AG04450 (cell line): ENCODE data around the gene ADARB2. TPM values are rescaled to one million over a fixed set of nuclear protein-coding genes. Genes with fewer than 3 reads are reported as not detected.

ENCODE experiments used
- CTCF ChIA-PET: fragments of 300-600, 350-600 bp; formaldehyde crosslinking; extraction: SDS; loops from one replicate; lab custom pipeline; 2022; ENCODE audit warnings: antibody characterized with exemption, inconsistent platforms; lab: Charles Lee
- POLR2A ChIA-PET: fragments of 350-600 bp; formaldehyde crosslinking; extraction: SDS; loops from one replicate; lab custom pipeline; 2021; ENCODE audit warnings: antibody characterized with exemption, inconsistent platforms; lab: Yijun Ruan, JAX
- DNase-seq: peaks from one replicate; pipeline ENCODE4 v3.0.0-alpha.2; 2011; ENCODE audit warnings: low read depth, low spot score
- H3K27ac ChIP-seq: one replicate; pipeline ENCODE4 v1.5.1; 2012; ENCODE audit warnings: low read depth, low read length, control low read depth
- H3K27me3 ChIP-seq: one replicate; pipeline ENCODE4 v1.6.0; 2012; ENCODE audit warnings: low read length; ENCODE audit not compliant: control insufficient read depth, insufficient read depth
- H3K4me3 ChIP-seq: 2 replicates; pipeline ENCODE4 v1.5.1; 2011; ENCODE audit warnings: mild to moderate bottlenecking, low read depth, low read length, control low read depth
- H3K9me3 ChIP-seq: 2 replicates; pipeline ENCODE4 v1.5.1; 2012; ENCODE audit warnings: low read length; ENCODE audit not compliant: control insufficient read depth, insufficient read depth
- CTCF ChIP-seq: IDR thresholded peaks from 2 replicates; pipeline ENCODE4 v1.5.1; 2011; ENCODE audit warnings: low read depth, low read length, control low read depth, inconsistent platforms
- polyA plus RNA-seq: library from polyadenylated mRNA; depleted of rRNA; stranded (reverse); fragments of >200 nt; gene quantifications from 2 replicates; pipeline ENCODE4 v1.2.3, GENCODE V29; 2011

The ADARB2 gene
- polyA plus RNA-seq, 1 experiment, result not detected

GRCh38 chr10:1690086-1690485 lies 47.2 kb downstream of the ADARB2 start:
- Histone ChIP-seq H3K9me3 (peaks cover 60% of the 10 kb centered on the region), H3K27ac (no peak overlapping the region), H3K4me3 (no peak overlapping the region), H3K27me3 (no peaks in the 10 kb centered on the region)
- POLR2A ChIA-PET, result no interaction called here
- DNase-seq, result no peak
- CTCF ChIA-PET, result no interaction called here
- no peak for TF ChIP-seq CTCF

- DNase-seq, result no peak
- no peak overlapping the region for H3K27ac ChIP-seq
- no peak overlapping the region for H3K4me3 ChIP-seq
- POLR2A ChIA-PET, result no interaction called here
- peaks cover 58% of the 10 kb centered on the region for H3K9me3 ChIP-seq
- TF ChIP-seq CTCF, result no peak
- H3K27me3 ChIP-seq, result no peaks in the 10 kb centered on the region
- CTCF ChIA-PET, result no interaction called here
These were observed 48.8 kb downstream of the ADARB2 start for GRCh38 chr10:1688531-1688930.

GRCh38 chr10:1687623-1688150 lies 49.6 kb downstream of the ADARB2 start:
- no peak for TF ChIP-seq CTCF
- Histone ChIP-seq H3K4me3 (no peak overlapping the region), H3K27me3 (no peaks in the 10 kb centered on the region), H3K9me3 (peaks cover 61% of the 10 kb centered on the region), H3K27ac (no peak overlapping the region)
- no peak for DNase-seq
- CTCF ChIA-PET, result no interaction called here
- POLR2A ChIA-PET, result no interaction called here

- DNase-seq, result no peak
- ChIA-PET CTCF (no interaction called here), POLR2A (no interaction called here)
- Histone ChIP-seq H3K27ac (no peak overlapping the region), H3K4me3 (no peak overlapping the region), H3K27me3 (no peaks in the 10 kb centered on the region), H3K9me3 (peaks cover 63% of the 10 kb centered on the region)
- TF ChIP-seq CTCF, result no peak
These were observed 50.1 kb downstream of the ADARB2 start for GRCh38 chr10:1687190-1687589.

DNA sequence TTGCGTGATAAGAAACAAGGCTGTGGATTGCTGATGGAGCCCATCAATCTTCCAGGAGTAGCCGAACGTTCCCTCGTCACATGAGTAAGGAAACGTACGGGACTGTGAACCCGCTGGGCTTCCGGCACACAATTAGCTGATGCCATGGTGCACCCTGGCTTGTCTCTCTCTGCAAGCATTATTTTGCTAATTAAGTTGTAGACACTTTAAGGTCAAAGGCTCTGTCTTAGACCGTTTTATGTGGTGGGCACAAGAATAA lies 50.9 kb downstream of the ADARB2 start:
- no peaks in the 10 kb centered on the region for H3K27me3 ChIP-seq
- DNase-seq, result no peak
- peaks cover 63% of the 10 kb centered on the region for H3K9me3 ChIP-seq
- CTCF ChIA-PET, result no interaction called here
- POLR2A ChIA-PET, result no interaction called here
- H3K27ac ChIP-seq, result no peak overlapping the region
- H3K4me3 ChIP-seq, result no peak overlapping the region
- TF ChIP-seq CTCF, result no peak
